Stimulated activated CD4-positive, alpha-beta T cell treated with anti-CD3 and anti-CD28 coated beads, Interleukin-12 subunit alpha, Interleukin-12 subunit beta, amount 100 ng/mL, for 4 hours (primary cell): ENCODE results near the gene IFI27L1.

Experiments
- DNase-seq: peaks from one replicate; pipeline ENCODE4 v3.0.0-alpha.2; 2020

IFI27L1 gene

GRCh38 chr14:94080621-94081385 lies at the start of gene IFI27L1, which contains the start of gene DDX24:
Gene IFI27L1 (plus strand): TSS chr14:94081310. CDS start chr14:94096938, 15,628 bp downstream.
Gene DDX24 (minus strand): TSS chr14:94081202. CDS start chr14:94079742, 1,460 bp downstream.
- DNase-seq = peak; percentile 96

GRCh38 chr14:94031883-94032279 lies 49.2 kb upstream of the IFI27L1 start:
- DNase-seq = no peak

- DNase-seq = no peak
Observed at GRCh38 chr14:94034886-94035285, 46.2 kb upstream of the IFI27L1 start.

- peak; percentile 74 for DNase-seq
Observed at GRCh38 chr14:94036313-94037167, 44.6 kb upstream of the IFI27L1 start.

GRCh38 chr14:94037954-94038353 lies 43.2 kb upstream of the IFI27L1 start:
- no peak for DNase-seq

GRCh38 chr14:94038510-94038909 lies 42.6 kb upstream of the IFI27L1 start:
- no peak for DNase-seq

GRCh38 chr14:94038921-94039629 lies 42.0 kb upstream of the IFI27L1 start:
- no peak for DNase-seq

- DNase-seq = no peak
Observed at GRCh38 chr14:94040247-94040646, 40.9 kb upstream of the IFI27L1 start.

GRCh38 chr14:94040796-94041195 lies 40.3 kb upstream of the IFI27L1 start:
- no peak for DNase-seq

- no peak for DNase-seq
Observed at GRCh38 chr14:94041551-94042346, 39.4 kb upstream of the IFI27L1 start.

- DNase-seq = no peak
Observed at GRCh38 chr14:94042433-94043091, 38.5 kb upstream of the IFI27L1 start.

GRCh38 chr14:94043111-94043755 lies 37.9 kb upstream of the IFI27L1 start:
- DNase-seq = no peak

GRCh38 chr14:94043756-94044475 lies 37.2 kb upstream of the IFI27L1 start:
- DNase-seq = no peak

- DNase-seq = no peak
Observed at GRCh38 chr14:94044476-94045091, 36.5 kb upstream of the IFI27L1 start.

GRCh38 chr14:94045101-94045500 lies 36.0 kb upstream of the IFI27L1 start:
- no peak for DNase-seq

- DNase-seq = no peak
Observed at GRCh38 chr14:94045563-94046345, 35.4 kb upstream of the IFI27L1 start.

- DNase-seq = no peak
Observed at GRCh38 chr14:94046696-94047250, 34.3 kb upstream of the IFI27L1 start.

- DNase-seq = no peak
Observed at GRCh38 chr14:94047581-94047980, 33.5 kb upstream of the IFI27L1 start.
